NCI-H345 treated with DMSO at 0.1 percent for 48 hours (cell line): ENCODE data around the gene AKIRIN1.
"Not testable (repeated sequence)": the region's sequence is repeated elsewhere in the genome, so short reads cannot be mapped to it uniquely, and the experiment has no call there.

ENCODE experiments used
- DNase-seq: peaks from one replicate; lab custom pipeline; 2025; ENCODE audit not compliant: unreplicated experiment; lab: John Stamatoyannopoulos, UW

The AKIRIN1 gene, protein sequence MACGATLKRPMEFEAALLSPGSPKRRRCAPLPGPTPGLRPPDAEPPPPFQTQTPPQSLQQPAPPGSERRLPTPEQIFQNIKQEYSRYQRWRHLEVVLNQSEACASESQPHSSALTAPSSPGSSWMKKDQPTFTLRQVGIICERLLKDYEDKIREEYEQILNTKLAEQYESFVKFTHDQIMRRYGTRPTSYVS

DNA sequence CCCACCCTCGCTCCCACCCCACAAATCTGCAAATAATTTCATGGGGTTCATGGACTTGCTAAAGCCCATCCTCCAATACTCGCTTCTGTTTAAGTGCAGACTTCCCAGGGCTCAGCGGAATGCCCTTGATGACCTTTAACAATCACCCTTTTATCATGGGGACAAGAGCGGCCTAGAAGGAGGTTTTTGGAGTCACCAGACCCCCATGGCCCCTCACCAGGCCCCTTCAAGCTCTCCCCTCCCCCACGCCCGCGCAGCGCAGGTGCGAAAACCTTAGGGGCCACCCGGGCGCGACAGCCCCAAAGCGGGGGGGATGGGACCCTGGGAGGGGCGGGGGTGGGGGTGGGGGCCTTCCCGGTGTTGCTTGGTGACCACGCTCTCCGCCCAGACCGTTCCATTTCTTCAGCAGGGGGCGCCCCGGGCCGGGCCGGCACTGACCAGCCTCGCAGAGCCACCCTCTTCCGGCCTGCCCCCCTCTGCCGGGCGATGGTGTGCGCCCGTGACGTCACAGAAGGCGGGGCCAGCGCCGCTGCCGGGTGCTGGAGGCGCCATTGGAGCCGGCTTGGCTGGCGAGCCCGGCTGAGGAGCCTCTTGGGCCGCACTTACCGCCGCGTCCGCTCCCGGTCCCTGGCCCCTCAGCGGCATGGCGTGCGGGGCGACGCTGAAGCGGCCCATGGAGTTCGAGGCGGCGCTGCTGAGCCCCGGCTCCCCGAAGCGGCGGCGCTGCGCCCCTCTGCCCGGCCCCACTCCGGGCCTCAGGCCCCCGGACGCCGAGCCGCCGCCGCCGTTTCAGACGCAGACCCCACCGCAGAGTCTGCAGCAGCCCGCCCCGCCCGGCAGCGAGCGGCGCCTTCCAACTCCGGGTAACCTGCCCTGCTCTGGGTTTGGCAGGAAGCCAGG lies at the start of gene AKIRIN1:
Gene AKIRIN1 (plus strand): TSS at position 539 of the 900 bp plus-strand sequence. CDS start 105 bp downstream, at position 644.
- peak; percentile 91 for DNase-seq

DNA sequence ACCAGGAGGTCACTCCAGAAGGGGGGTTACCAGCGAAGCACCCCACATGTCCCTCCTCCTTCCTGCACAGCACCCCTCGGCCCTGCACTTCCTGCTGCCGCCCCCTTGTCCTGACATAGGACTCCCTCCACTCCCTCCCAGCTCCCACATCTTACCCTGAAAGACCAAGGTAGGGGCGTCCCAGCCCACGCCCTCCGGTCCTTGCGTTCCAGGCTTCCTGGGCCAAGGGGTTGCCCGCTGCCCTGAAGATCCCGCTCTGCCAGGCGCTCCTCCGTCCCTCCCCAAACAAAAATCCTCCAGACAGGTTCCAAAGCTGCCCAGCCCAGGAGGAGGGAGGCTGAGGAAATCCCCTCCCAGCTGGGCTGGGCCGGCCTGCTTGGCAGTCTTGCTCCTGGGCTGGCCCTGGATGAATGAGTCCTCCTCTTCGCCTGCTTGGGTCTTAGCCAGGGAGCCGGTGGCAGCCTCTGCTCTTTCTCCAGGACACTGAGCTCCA lies 49.5 kb upstream of the AKIRIN1 start, which contains the start of gene RHBDL2:
Gene RHBDL2 (minus strand): TSS at position 304 of the 493 bp plus-strand sequence. CDS start 22,618 bp downstream, outside the sequence.
- DNase-seq: no peak

DNA sequence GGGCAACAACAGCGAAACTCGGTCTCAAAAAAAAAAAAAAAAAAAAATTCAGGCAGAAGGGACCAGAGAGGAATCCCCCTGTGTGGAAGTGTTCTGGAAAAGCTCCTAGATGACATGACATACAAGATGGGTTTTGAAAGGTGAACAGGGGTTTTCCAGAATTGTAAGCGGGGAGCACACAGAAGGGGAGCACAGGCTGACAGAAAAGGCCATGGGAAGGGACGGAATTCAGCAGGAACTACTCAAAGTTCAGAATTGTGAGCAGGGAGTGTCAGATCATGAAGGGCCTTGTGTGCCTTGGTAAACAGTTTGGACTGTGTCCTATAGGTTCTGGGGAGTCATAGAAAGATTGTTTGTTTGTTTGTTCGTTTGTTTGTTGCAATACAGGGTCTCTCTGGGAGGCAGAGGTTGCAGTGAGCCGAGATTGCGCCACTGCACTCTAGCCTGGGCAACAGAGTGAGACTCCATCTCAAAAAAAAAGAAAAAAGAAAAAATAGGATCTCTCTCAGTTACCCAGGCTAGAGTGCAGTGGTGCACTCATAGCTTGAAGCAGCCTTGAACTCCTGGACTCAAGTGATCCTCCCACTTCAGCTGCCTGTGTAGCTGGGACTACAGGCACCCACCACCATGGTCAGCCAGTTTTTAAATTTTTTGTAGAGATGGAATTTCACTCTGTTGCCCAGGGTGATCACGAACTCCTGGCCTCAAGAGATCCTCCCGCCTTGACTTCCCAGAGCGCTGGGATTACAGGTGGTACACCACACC lies 48.2 kb upstream of the AKIRIN1 start:
- DNase-seq: no peak

DNA sequence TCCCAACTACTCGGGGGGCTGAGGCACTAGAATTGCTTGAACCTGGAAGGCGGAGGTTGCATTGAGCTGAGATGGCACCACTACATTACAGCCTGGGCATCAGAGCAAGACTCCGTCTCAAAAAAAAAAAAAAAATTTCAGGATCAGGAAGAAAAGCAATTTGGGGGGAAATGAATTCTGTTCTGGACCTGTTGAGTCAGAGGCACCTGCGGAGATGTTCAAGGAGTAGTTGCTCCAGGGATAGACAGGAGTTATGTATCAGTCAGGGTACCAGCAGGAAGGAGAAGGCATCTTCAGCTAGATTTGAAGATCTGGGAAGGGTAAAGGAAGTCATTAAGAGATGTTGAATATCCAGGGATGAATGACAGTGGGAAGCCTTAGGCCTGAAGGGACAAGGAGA lies 46.5 kb upstream of the AKIRIN1 start:
- no peak for DNase-seq

DNA sequence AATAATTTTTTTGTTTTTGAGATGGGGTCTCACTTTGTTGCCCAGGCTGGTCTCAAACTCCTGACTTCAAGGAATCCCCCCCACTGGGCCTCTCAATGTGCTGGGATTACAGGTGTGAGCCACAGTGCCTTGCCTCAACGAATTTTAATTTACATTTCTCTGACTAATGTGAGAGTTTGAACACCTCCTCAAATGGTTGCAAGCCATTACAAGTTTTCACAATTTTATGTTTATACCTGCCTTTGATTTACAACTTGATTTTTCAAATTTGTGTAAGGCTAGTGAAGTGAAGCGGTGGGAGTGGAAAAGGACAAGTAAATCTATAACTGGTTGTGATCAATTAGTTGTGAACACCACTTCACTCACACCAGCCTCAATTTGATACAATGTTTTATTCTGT lies 40.5 kb upstream of the AKIRIN1 start:
- no peak for DNase-seq

DNA sequence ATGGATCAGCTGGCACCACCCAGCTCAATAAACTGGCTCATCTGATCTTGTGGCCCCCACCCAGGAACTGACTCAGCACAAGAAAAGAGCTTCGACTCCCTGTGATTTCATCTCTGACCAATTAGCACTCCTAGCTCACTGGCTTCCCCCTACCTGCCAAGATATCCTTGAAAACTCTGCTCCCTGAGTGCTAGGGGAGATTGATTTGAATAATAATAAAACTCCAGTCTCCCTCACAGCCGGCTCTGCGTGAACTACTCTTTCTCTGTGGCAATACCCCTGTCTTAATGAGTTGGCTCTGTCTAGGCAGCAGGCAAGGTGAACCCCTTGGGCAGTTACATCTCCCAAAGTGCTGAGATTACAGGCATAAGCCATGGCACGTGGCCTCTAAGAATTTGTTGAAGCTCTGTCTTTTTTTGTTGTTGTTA lies 37.6 kb upstream of the AKIRIN1 start:
- no peak for DNase-seq

DNA sequence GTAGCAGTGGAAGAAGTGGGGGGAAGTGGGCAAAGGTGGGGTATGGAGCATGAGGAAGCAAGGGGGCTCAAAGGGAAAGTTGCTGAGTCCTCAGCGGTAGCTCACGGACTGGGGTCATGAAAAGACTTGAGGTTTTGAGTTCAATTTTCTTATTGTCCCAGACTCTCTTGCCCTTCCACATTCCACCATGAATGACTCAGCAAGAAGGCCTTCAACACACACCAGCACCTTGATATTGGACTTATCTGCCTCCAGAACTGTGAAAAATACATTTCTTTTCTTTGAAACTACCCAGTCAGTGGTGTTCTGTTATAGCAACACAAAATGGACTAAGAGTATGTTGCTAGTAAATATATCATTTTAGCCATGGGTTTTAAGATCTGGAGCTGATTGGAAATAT lies 32.1 kb upstream of the AKIRIN1 start:
- no peak for DNase-seq

DNA sequence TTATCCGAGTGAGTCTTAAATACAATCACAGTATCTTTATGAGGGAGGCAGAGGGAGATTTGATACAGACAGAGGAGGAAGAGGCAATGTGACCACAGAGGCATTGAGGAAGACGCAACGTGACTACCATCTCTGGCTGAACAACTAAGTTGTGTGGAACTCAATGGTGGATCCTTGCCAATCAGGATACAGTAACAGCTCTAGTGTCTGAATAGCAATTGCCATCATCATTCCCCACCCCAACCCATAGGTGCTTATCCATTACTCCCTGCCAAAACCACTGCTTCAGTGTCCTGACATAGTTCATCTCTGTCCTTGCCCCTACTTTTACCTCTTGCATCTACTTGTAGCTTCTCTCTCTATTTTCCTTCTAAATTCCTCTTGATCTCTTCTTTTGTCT lies 29.0 kb upstream of the AKIRIN1 start:
- no peak for DNase-seq

DNA sequence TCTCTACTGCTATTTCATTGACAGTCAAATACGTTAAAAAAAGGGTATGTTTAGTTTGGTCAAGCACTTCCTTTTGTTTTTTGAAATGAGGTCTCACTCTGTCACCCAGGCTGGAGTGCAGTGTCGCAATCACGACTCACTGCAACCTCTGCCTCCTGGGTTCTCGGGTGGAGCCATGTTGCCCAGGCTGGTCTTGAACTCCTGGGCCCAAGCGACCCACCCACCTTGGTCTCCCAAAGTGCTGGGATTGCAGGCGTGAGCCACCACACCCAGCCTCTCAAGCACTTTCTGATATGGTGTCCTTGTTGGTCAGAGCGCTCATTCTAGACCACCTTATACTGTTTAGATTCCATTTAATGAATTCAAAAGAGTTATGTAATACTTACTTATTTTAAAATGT lies 28.5 kb upstream of the AKIRIN1 start:
- DNase-seq: no peak

DNA sequence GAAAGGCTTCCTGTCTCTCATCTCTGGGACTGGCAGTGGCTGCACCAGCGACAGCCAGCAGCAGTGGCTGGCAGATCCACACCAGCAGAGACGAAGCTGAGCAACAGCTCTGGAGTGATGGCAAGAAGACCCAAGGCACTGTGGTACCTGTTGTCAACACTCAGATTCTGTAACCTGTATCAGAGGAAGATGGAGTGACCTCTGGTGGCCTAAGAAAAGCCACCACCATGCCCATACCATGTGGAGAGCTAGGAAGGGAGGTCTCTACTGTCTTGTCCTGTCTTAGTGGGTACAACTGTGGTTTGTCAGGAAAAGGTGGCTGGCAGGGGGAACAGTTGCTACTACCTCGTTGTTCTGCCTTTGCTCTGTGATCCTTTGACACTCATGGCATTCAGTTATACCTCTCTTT lies 26.9 kb upstream of the AKIRIN1 start:
- DNase-seq: no peak

DNA sequence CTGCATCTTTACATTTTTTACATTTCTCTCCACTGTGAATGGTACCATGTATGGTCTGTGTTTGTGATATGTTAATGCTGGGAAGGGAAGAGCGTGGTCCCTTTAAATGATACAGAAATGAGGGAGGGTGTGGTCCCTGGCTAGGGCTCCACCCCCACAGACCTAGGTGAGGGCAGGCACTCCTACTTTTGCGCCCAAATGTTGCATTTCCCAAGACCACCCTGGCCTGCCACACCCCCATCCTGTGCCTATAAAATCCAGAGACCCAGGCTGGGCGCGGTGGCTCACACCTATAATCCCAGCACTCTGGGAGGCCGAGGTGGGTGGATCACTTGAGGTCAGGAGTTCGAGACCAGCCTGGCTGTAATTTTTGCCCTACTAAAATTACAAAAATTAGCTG lies 17.9 kb upstream of the AKIRIN1 start:
- not testable (repeated sequence) for DNase-seq

DNA sequence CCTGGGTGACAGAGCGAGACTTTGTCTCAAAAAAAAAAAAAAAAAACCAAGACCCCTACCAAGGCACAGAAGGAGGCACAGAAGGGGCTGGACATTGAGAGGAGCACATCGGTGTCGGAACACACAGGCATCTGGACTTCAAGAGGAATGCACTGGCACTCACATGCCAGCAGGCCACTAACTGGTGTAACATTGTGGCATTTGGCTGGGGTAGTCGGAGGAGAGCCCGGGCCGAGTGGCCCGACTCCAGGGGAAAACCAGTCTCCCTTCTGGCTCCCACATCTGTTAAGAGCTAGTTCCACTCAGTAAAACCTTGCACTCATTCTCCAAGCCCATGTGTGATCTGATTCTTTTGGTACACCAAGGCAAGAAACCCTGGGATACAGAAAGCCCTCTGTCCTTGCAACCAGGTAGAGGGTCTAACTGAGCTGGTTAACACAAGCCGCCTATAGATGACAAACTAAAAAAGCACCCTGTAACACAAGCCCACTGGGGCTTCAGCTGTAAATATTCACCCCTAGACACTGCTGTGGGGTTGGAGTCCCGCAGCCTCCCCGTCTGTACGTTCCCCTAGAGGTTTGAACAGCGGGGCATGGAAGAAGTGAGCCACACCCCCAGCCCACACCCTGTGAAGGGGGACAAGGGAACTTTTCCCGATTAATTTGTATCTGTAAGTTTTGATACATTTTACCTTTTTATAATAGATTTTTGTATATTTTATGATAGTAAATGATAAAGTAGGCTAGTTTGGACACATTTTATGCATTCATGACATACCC lies 17.2 kb upstream of the AKIRIN1 start:
- DNase-seq: no peak

DNA sequence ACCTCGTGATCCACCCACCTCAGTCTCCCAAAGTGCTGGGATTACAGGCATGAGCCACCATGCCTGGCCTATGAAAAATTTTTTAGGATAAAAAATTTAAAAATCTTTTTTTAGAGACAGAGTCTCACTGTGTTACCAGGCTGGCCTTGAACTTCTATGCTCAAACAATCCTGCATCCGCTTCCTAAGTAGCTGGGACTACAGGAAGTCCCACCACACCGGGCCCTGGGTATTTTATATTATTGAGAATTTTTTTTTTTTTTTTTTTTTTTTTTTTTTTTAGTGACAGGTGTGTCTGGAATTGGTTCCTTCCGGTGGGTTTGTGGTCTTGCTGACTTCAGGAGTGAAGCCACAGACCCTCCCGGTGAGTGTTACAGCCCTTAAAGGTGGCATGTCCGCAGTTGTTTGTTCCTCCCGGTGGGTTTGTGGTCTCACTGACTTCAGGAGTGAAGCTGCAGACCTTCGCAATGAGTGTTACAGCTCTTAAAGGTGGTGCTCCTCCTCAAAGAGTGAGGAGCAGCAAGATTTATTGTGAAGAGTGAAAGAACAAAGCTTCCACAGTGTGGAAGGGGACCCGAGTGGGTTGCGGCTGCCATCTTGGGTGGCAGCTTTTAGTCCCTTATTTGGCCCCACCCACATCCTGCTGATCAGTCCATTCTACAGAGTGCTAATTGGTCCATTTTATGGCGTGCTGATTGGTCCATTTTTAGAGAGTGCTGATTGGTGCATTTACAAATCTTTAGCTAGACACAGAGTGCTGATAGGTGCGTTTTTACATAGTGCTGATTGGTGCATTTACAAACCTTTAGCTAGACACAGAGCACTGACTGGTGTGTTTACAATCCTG lies 13.5 kb upstream of the AKIRIN1 start:
- DNase-seq: not testable (repeated sequence)

DNA sequence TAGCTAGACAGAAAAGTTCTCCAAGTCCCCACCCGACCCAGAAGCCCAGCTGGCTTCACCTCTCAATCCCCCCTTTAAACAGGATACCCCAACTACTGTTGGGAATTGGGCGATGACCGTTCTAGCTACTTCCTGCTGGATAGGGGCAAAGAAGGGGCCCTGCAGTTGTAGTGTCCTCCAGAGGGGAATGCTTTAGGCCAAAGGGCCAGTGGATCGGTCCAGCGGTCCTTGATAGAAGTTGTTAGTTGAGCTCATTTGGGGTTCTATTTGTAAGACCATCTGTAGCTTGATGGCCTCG lies 12.9 kb upstream of the AKIRIN1 start:
- not testable (repeated sequence) for DNase-seq

DNA sequence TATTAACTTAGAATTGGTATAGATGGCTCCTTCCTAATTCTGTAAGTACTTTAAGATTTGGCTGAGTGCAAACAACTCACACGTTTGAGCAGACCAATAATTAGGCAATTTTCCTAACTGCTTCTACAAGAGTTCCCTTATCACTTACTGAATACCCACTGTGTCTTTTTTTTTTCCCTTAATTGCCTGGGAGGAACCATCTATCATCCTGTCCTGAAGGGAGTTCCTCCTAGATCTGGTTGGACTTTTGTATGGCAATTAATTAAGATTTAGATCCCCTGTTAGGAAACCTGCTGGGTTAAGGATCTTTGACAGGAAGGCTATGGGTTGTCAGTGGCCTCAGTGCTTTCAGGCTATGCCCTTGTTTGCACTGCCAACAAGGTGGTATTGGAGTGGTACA lies 11.7 kb upstream of the AKIRIN1 start:
- not testable (repeated sequence) for DNase-seq

DNA sequence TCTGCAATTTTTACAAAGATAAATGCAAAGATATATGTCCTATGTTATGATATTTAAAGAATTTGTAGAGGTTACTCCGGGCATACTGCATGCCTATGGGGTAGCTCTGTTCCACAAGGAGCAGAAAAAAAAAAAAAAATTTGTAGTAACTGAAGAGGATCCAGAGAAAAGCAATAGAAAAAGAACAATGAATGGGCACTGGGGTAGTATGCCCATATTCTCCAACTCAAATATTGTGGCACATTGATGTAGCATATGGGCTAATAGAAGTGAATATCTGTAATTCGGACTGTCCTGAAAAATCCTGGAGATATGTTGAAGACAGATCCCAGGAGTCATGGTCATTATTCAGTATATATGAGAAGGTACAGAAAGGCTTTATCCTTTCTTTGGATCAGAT lies 1.1 kb upstream of the AKIRIN1 start:
- DNase-seq: no peak

DNA sequence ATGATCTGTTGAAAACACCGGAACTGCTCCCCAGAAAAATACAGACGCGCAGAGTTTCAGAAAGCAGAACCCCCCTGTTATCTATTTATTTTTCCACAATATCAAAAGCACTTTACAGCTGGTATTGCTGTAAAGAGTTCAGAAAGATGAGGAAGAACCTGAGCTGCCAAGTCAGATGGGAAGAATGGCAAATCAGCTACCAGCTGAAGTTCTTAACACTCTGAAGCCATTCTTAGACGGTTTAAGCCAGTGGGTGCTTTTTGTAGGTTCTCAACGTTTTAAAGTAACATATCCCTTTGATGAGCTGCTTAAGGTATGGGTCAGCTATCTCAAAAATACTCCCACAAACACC lies 714 bp upstream of the AKIRIN1 start:
- no peak for DNase-seq

DNA sequence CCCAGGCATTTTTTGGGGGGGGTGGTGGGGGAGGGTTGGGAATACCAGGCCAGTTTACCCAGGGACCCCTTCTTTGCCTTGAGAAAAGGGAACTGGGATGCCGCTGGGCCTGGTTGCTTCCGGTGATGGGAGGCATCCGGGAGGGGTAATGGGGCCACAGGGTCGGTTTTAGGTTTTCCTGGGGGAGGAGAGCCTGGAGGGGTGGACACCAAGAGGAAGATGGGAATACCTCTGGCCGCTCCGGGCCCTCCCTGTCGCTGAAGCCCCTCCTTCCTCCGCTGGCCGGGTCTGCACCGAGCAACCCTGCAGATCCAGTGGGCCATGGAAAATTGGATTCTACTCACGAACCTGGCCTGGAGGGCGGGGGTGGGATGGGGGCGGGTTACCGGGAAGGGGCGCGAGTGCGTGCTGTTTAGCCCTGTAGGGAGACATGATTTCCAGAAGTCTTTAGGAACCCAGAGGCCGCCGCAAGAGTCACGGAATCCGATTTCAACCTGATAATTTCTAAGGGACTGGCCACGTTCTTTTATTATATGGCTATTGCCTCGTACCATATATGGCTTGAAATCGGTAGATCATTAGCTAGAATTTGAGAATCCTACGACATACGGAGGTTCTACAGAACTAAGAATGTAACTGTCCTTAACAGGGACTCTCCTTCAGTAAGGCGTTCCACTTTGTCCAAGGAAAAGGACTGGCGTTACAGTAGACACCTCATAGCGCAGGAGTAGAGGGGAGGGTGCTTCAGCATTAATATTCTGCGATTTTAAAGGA lies 749 bp downstream of the AKIRIN1 start:
- no peak for DNase-seq

DNA sequence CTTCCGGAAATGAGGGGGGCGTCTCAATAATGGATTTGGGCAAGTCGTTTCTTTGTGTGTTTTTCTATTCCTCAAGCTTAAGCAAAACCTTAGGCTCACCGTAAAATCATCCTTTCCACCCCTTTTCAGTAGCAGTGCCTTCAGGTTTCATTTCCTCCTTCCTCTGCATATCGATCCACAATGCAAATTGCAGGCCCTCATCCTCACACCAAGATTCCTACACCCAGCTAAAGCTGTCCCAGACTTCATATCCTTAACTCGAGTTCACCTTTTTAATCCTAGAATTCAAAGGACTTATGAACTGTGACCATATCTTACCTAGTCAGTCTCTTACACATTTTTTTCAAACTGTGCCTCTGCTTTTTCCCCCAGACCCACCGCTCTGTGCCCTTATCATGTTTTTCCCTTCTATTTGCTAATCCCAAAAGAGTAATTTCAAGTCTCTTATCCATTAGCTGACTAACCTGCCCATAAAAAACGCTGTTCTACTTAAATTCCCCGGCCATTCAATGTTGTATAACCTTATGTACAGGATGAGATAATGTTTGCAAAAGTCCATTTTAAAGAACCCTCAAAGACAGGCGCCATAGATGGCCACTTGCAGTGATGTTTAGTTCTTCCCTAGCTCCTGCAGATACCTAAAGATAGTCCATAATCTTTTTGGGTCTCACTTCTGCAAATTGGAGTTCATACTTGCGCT lies 1.5 kb downstream of the AKIRIN1 start:
- DNase-seq: no peak
